HG02852 (cell line): ENCODE data around the gene FN1.

ENCODE experiments used
- ATAC-seq: cut with Tn5 transposase; IDR thresholded peaks from one replicate; pipeline ENCODE4 v1.9.1; 2021; ENCODE audit warnings: mild to moderate bottlenecking, moderate library complexity; ENCODE audit not compliant: unreplicated experiment

The FN1 gene

GRCh38 chr2:215390550-215390913 lies 45.3 kb downstream of the FN1 start:
- no peak for ATAC-seq

GRCh38 chr2:215388002-215388728 lies 47.7 kb downstream of the FN1 start:
- ATAC-seq: no peak

- no peak for ATAC-seq
Measured at GRCh38 chr2:215386566-215386965, 49.3 kb downstream of the FN1 start.

GRCh38 chr2:215384710-215385109 lies 51.2 kb downstream of the FN1 start:
- no peak for ATAC-seq

GRCh38 chr2:215383652-215384279 lies 52.1 kb downstream of the FN1 start:
- ATAC-seq: no peak

GRCh38 chr2:215382480-215382879 lies 53.4 kb downstream of the FN1 start:
- ATAC-seq: no peak

GRCh38 chr2:215382011-215382410 lies 53.9 kb downstream of the FN1 start:
- ATAC-seq: no peak

GRCh38 chr2:215380699-215381098 lies 55.2 kb downstream of the FN1 start:
- ATAC-seq: no peak

- ATAC-seq: no peak
Measured at GRCh38 chr2:215379948-215380347, 55.9 kb downstream of the FN1 start.

- no peak for ATAC-seq
Measured at GRCh38 chr2:215379039-215379438, 56.8 kb downstream of the FN1 start.

- no peak for ATAC-seq
Measured at GRCh38 chr2:215378045-215378444, 57.8 kb downstream of the FN1 start.

- ATAC-seq: no peak
Measured at GRCh38 chr2:215377283-215377682, 58.6 kb downstream of the FN1 start.

GRCh38 chr2:215376103-215376780 lies 59.6 kb downstream of the FN1 start:
- ATAC-seq: no peak

GRCh38 chr2:215375467-215375830 lies 60.4 kb downstream of the FN1 start:
- ATAC-seq: no peak

- ATAC-seq: no peak
Measured at GRCh38 chr2:215374642-215375466, 61.0 kb downstream of the FN1 start.

GRCh38 chr2:215374002-215374401 lies 61.9 kb downstream of the FN1 start:
- ATAC-seq: no peak

- no peak for ATAC-seq
Measured at GRCh38 chr2:215372968-215373649, 62.8 kb downstream of the FN1 start.

GRCh38 chr2:215371915-215372897 lies 63.7 kb downstream of the FN1 start:
- ATAC-seq: no peak

GRCh38 chr2:215370112-215370965 lies 65.5 kb downstream of the FN1 start:
- no peak for ATAC-seq
